Activated CD8-positive, alpha-beta memory T cell treated with anti-CD3 and anti-CD28 coated beads, Interleukin-2, amount 10 ng/mL, durations not matched to agents 7 days and 5 days (primary cell): ENCODE results near the gene ZCWPW1. TPM values are rescaled to one million over a fixed set of nuclear protein-coding genes. Genes with fewer than 3 reads are reported as not detected.
"Not testable (repeated sequence)": the region's sequence is repeated elsewhere in the genome, so short reads cannot be mapped to it uniquely, and the experiment has no call there.

Experiments
- ATAC-seq: fragments of 150-1000 bp; cut with Tn5 transposase; one replicate; pipeline ENCODE4 v1.10.0; 2021; ENCODE audit warnings: moderate library complexity
- CTCF ChIA-PET: fragments of 350-600 bp; sonication (Branson Sonifier 250); formaldehyde crosslinking; loops from one replicate; lab custom pipeline; 2021; ENCODE audit warnings: antibody characterized with exemption; lab: Charles Lee
- DNase-seq: peaks from one replicate; pipeline ENCODE4 v3.0.0-alpha.2; 2020
- H3K27ac Mint-ChIP-seq: one replicate; pipeline ENCODE4 v1.8.0; 2021; ENCODE audit warnings: mild to moderate bottlenecking, mixed read lengths
- H3K27me3 Mint-ChIP-seq: one replicate; pipeline ENCODE4 v1.8.0; 2021; ENCODE audit warnings: mixed read lengths
- H3K36me3 Mint-ChIP-seq: one replicate; pipeline ENCODE4 v1.8.0; 2021; ENCODE audit warnings: mild to moderate bottlenecking, mixed read lengths
- H3K4me1 Mint-ChIP-seq: one replicate; pipeline ENCODE4 v1.8.0; 2021; ENCODE audit warnings: mixed read lengths
- H3K4me3 Mint-ChIP-seq: one replicate; pipeline ENCODE4 v1.8.0; 2021; ENCODE audit warnings: mild to moderate bottlenecking, moderate library complexity, mixed read lengths
- H3K9me3 Mint-ChIP-seq: one replicate; pipeline ENCODE4 v1.8.0; 2022; ENCODE audit warnings: low read depth, mixed read lengths
- total RNA-seq, 2 experiments: library from RNA; stranded (reverse); gene quantifications; one replicate each; pipeline ENCODE4 v1.2.3, GENCODE V29; 2021

Gene ZCWPW1
- total RNA-seq, 2 experiments from 2014 or later: 2.6 to 3.3 TPM

DNA sequence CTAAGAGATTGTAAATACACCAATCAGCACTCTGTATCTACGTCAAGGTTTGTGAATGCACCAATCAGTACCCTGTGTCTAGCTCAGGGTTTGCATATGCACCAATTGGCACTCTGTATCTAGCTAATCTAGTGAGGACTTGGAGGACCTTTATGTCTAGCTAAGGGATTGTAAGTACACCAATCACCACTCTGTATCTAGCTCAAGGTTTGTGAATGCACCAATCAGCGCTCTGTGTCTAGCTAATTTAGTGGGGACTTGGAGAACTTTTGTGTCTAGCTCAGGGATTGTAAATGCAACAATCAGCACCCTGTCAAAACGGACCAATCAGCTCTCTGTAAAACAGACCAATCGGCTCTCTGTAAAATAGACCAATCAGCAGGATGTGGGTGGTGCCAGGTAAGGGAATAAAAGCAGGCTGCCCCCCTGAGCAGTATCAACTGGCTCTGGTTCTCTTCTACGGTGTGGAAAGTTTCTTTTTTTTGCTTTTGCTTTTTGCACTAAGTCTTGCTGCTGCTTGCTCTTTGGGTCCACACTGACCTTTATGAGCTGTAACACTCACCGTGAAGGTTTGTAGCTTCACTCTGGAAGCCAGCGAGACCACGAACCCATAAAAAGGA, 46.2 kb downstream of the ZCWPW1 start:
- H3K9me3 Mint-ChIP-seq, H3K27ac Mint-ChIP-seq, H3K36me3 Mint-ChIP-seq, DNase-seq, H3K4me3 Mint-ChIP-seq: not testable (repeated sequence)
- Mint-ChIP-seq H3K4me1 (peaks cover 11% of the 10 kb centered on the region), H3K27me3 (peaks cover 15% of the 10 kb centered on the region)
- peak; percentile 36 for ATAC-seq
- CTCF ChIA-PET: interaction anchor here (0.6 to 3.9 kb wide), 5 partner anchors 8 to 157 kb away, joined by 3 to 24 read pairs (median 3); partner anchors contain the start of gene AGFG2

DNA sequence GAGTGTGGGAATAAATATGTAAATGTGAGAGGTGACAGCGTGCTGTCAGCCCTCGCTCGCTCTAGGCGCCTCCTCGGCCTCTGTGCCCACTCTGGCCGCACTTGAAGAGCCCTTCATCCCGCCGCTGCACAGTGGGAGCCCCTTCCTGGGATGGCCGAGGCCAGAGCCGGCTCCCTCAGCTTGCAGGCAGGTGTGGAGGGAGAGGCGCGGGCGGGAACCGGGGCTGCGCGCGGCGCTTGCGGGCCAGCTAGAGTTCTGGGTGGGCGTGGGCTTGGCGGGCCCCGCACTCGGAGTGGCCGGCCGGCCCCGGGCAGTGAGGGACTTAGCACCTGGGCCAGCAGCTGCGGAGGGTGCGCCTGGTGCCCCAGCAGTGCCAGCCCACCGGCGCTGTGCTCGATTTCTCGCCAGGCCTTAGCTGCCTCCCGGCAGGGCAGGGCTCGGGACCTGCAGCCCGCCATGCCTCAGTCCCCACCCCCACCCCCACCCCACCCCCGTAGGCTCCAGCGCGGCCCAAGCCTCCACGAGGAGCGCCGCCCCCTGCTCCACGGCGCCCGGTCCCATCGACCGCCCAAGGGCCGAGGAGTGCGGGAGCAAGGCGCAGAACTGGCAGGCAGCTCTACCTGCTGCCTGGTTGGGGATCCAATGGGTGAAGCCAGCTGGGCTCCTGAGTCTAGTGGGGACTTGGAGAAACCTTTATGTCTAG, 46.8 kb downstream of the ZCWPW1 start:
- DNase-seq, H3K36me3 Mint-ChIP-seq, ATAC-seq, H3K4me3 Mint-ChIP-seq, H3K27ac Mint-ChIP-seq, H3K9me3 Mint-ChIP-seq: not testable (repeated sequence)
- Mint-ChIP-seq H3K4me1 (peaks cover 11% of the 10 kb centered on the region), H3K27me3 (peaks cover 15% of the 10 kb centered on the region)
- CTCF ChIA-PET: interaction anchor here (0.9 to 3.9 kb wide), 3 partner anchors 8 to 26 kb away, joined by 3 to 24 read pairs (median 4); no protein-coding TSS in a partner anchor

GRCh38 chr7:100380196-100380595, 48.3 kb downstream of the ZCWPW1 start:
- H3K27ac Mint-ChIP-seq: no peak overlapping the region
- no peaks in the 10 kb centered on the region for H3K9me3 Mint-ChIP-seq
- DNase-seq (no peak), ATAC-seq (no peak)
- CTCF ChIA-PET: interaction anchor here (1.2 to 1.4 kb wide), 2 partner anchors 28 to 247 kb away, joined by 4 read pairs; no protein-coding TSS in a partner anchor
- peaks cover 13% of the 10 kb centered on the region for H3K4me1 Mint-ChIP-seq
- H3K4me3 Mint-ChIP-seq: no peak overlapping the region
- H3K36me3 Mint-ChIP-seq: peaks cover 1% of the 10 kb centered on the region
- H3K27me3 Mint-ChIP-seq: peaks cover 15% of the 10 kb centered on the region

DNA sequence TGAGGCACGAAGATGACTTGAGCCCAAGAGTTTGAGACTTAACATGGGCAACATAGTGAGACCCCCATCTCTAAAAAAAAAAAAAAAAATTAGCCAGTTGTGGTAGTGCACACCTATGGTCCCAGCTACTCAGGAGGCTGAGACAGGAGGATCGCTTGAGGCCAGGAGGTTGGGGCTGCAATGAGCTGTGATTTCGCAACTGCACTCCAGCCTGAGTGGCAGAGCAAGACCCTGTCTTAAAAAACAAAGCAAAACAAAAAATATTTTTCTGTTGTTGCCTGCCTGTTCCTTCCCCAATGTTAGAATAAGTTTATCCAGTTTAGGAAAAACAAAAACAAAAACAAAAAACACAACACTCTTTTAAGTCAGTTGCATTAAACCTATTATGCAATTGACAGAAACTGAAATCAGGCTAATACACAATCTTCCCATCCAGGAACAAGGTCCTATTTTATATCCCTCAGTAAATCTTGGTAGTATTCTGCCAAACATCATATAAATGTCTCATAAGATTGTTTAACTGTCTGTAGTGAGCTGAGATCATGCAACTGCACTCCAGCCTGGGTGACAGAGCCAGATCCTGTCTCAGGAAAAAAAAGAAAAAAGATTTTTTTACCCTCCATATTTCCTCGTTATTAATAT, 50.3 kb downstream of the ZCWPW1 start:
- Mint-ChIP-seq H3K27me3 (peaks cover 6% of the 10 kb centered on the region), H3K27ac (no peak overlapping the region), H3K4me3 (no peak overlapping the region), H3K9me3 (no peaks in the 10 kb centered on the region), H3K4me1 (peaks cover 22% of the 10 kb centered on the region), H3K36me3 (peaks cover 1% of the 10 kb centered on the region)
- CTCF ChIA-PET: no interaction called here
- ATAC-seq (no peak), DNase-seq (no peak)

- CTCF ChIA-PET: interaction anchor here (3.1 kb wide), 1 partner anchor 32 kb away, joined by 17 read pairs; no protein-coding TSS in a partner anchor
- H3K9me3 Mint-ChIP-seq: no peaks in the 10 kb centered on the region
- DNase-seq: no peak
- H3K27ac Mint-ChIP-seq: no peak overlapping the region
- H3K4me3 Mint-ChIP-seq: no peak overlapping the region
- H3K4me1 Mint-ChIP-seq: peaks cover 29% of the 10 kb centered on the region
- no peak for ATAC-seq
- peaks cover 1% of the 10 kb centered on the region for H3K36me3 Mint-ChIP-seq
- H3K27me3 Mint-ChIP-seq: no peaks in the 10 kb centered on the region
Observed at GRCh38 chr7:100376066-100376465, 52.4 kb downstream of the ZCWPW1 start.

DNA sequence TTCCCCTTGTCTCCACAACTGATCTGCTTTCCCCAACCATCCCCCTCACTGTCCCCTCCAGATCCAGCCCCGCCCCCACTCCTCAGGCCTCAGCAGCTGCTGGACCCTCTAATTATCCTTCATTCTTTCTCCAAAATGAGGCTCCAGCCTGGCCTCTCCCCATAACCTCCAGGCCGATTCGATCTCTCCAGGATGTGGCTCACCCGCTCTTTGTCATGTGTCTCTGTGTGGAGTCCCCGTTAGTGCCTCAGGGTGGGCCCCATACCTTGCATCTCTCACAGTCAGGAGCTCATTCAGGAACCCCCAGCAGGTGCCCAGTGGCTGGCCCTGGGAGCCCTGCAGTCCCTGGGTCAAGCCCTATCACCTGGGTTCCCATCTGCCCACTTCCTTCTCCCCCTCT, 53.9 kb downstream of the ZCWPW1 start:
- DNase-seq (peak; percentile 75), ATAC-seq (peak; percentile 80)
- Mint-ChIP-seq H3K27me3 (no peaks in the 10 kb centered on the region), H3K36me3 (peaks cover 1% of the 10 kb centered on the region), H3K4me3 (no peak overlapping the region), H3K9me3 (no peaks in the 10 kb centered on the region), H3K4me1 (peaks cover 29% of the 10 kb centered on the region), H3K27ac (peak overlapping the region; percentile 80)
- CTCF ChIA-PET: interaction anchor here (0.7 to 3.1 kb wide), 11 partner anchors 9 to 241 kb away, joined by 3 to 17 read pairs (median 3); partner anchors contain the start of gene ZCWPW1

DNA sequence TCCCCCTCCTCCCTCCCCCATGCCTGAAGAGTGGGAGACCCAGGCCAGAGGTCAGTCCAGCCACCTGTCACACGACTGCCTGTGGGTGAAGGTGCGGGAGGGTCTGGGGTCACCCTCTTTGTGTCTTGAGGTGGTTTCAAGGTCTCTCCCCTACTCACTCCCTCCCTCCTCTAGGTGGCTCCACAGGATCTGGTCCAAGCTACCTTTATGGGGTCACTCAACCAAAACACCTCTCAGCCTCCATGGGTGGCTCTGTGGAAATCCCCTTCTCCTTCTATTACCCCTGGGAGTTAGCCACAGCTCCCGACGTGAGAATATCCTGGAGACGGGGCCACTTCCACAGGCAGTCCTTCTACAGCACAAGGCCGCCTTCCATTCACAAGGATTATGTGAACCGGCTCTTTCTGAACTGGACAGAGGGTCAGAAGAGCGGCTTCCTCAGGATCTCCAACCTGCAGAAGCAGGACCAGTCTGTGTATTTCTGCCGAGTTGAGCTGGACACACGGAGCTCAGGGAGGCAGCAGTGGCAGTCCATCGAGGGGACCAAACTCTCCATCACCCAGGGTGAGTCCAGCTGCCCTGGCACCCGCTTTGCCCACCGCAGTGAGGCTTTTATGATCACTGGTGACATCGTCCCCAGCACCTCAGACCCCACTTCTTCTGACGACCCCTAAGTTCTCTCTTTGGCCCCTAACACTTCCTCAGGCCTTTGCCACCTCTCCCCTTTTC, 54.5 kb downstream of the ZCWPW1 start:
- peaks cover 32% of the 10 kb centered on the region for H3K4me1 Mint-ChIP-seq
- ATAC-seq: peak; percentile 43
- peak overlapping the region; percentile 80 for H3K27ac Mint-ChIP-seq
- CTCF ChIA-PET: interaction anchor here (0.7 to 3.1 kb wide), 12 partner anchors 8 to 240 kb away, joined by 3 to 17 read pairs (median 3); partner anchors contain the start of gene ZCWPW1
- not testable (repeated sequence) for H3K9me3 Mint-ChIP-seq, H3K36me3 Mint-ChIP-seq, H3K4me3 Mint-ChIP-seq, DNase-seq, H3K27me3 Mint-ChIP-seq

DNA sequence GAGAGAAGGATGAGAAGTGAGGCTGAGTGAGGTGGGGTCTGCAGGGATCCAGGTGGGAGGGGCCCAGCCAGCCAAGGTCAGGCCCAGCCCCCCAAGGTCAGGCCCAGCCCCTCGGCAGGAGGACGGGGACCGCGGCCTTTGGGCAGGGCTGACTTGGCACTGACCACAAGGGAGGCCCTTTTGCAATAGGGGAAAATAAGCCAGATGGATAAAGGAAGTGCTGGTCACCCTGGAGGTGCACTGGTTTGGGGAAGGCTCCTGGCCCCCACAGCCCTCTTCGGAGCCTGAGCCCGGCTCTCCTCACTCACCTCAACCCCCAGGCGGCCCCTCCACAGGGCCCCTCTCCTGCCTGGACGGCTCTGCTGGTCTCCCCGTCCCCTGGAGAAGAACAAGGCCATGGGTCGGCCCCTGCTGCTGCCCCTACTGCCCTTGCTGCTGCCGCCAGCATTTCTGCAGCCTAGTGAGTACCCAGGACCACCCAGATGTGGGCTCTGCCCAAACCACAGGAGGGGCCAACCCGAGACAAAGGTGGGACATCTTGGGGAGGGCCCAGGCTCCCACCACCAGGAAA, 55.2 kb downstream of the ZCWPW1 start, which contains the start of gene PILRA:
Gene PILRA (plus strand): TSS at position 227 of the 571 bp plus-strand sequence. CDS start 170 bp downstream, at position 397.
- DNase-seq (no peak), ATAC-seq (no peak)
- H3K27ac Mint-ChIP-seq: peak within 1 kb of the TSS; percentile 88
- H3K36me3 Mint-ChIP-seq: peaks cover 1% of the 10 kb centered on the region
- CTCF ChIA-PET: interaction anchor here (1.5 to 3.1 kb wide), 3 partner anchors 34 to 81 kb away, joined by 3 to 17 read pairs (median 7); no protein-coding TSS in a partner anchor
- no peaks in the 10 kb centered on the region for H3K27me3 Mint-ChIP-seq
- H3K4me1 Mint-ChIP-seq: peaks cover 38% of the 10 kb centered on the region
- H3K4me3 Mint-ChIP-seq: no peak within 1 kb of the TSS
- no peaks in the 10 kb centered on the region for H3K9me3 Mint-ChIP-seq

DNA sequence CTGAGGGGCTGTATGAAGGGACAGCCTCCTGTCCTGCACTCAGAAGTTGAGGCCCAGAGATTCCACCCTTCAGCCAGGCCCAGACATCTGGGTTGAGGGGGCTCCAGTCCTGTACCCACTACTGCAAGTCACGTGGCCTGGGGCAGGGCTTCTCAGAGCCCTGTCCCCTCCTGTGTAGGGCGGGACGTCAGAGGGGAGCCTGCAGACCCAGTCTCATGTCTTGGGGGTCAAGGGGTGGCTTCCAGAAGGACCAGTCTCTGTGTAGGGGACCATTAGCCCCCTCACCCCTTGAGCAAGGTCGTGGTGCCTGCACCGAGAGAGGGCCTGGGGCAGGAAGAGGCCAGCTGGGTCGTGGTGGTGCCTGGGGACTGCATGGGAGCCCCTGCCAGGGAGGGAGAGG, 55.8 kb downstream of the ZCWPW1 start:
- Mint-ChIP-seq H3K36me3 (peaks cover 2% of the 10 kb centered on the region), H3K4me3 (no peak overlapping the region), H3K27ac (peak overlapping the region; percentile 88), H3K4me1 (peaks cover 43% of the 10 kb centered on the region), H3K9me3 (no peaks in the 10 kb centered on the region), H3K27me3 (no peaks in the 10 kb centered on the region)
- no peak for ATAC-seq
- CTCF ChIA-PET: interaction anchor here (1.5 to 1.8 kb wide), 2 partner anchors 35 to 82 kb away, joined by 3 to 8 read pairs; no protein-coding TSS in a partner anchor
- DNase-seq: no peak

DNA sequence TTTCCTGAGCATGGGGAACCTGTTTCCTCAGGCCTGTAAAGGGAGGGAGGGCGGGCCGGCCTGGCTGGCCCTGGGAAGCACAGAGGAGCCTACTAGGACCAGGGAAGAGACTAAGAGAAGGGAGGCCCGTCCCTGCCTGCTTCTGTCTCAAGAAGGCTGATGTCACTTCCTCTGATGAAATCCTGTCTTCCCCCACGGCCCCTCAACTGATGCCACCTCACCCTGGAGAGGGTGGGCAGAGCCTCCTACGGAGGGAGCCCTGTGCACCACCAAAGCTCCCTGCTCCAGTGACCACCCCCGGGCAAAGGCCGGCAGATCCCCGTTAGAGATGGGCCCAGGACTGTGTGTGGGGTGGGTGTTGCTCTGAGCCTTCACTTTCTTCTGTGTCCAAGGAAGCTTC, 56.2 kb downstream of the ZCWPW1 start:
- CTCF ChIA-PET: interaction anchor here (1.5 to 1.8 kb wide), 2 partner anchors 35 to 82 kb away, joined by 3 to 8 read pairs; no protein-coding TSS in a partner anchor
- ATAC-seq: peak; percentile 41
- H3K27ac Mint-ChIP-seq: peak overlapping the region; percentile 88
- peaks cover 47% of the 10 kb centered on the region for H3K4me1 Mint-ChIP-seq
- no peaks in the 10 kb centered on the region for H3K9me3 Mint-ChIP-seq
- H3K36me3 Mint-ChIP-seq: peaks cover 3% of the 10 kb centered on the region
- no peak overlapping the region for H3K4me3 Mint-ChIP-seq
- no peaks in the 10 kb centered on the region for H3K27me3 Mint-ChIP-seq
- DNase-seq: no peak

GRCh38 chr7:100371561-100372171, 56.8 kb downstream of the ZCWPW1 start:
- no peak for ATAC-seq
- Mint-ChIP-seq H3K4me3 (no peak overlapping the region), H3K27me3 (no peaks in the 10 kb centered on the region), H3K27ac (peak overlapping the region; percentile 88), H3K36me3 (peaks cover 5% of the 10 kb centered on the region), H3K9me3 (no peaks in the 10 kb centered on the region), H3K4me1 (peaks cover 53% of the 10 kb centered on the region)
- no peak for DNase-seq
- CTCF ChIA-PET: interaction anchor here (1.5 to 1.8 kb wide), 2 partner anchors 36 to 83 kb away, joined by 3 to 8 read pairs; no protein-coding TSS in a partner anchor

GRCh38 chr7:100370746-100371145, 57.8 kb downstream of the ZCWPW1 start:
- Mint-ChIP-seq H3K9me3 (no peaks in the 10 kb centered on the region), H3K27me3 (no peaks in the 10 kb centered on the region), H3K4me1 (peaks cover 62% of the 10 kb centered on the region), H3K27ac (peak overlapping the region; percentile 68), H3K36me3 (peaks cover 4% of the 10 kb centered on the region), H3K4me3 (no peak overlapping the region)
- no peak for DNase-seq
- ATAC-seq: no peak
- CTCF ChIA-PET: interaction anchor here (1.8 kb wide), 1 partner anchor 37 kb away, joined by 8 read pairs; no protein-coding TSS in a partner anchor
